ENCODE data around the gene RNASET2.

The RNASET2 gene

GRCh38 chr6:166970091-166970490 is 13.7 kb upstream of the RNASET2 start:
- FAIRE-seq (no peak), DNase-seq (ENCODE audit: low spot score) (no peak)

GRCh38 chr6:166969390-166970002 is 13.1 kb upstream of the RNASET2 start:
- DNase-seq (ENCODE audit: low spot score): no peak
- FAIRE-seq: no peak

- DNase-seq (ENCODE audit: low spot score) (no peak), FAIRE-seq (no peak)
These were observed 9.9 kb upstream of the RNASET2 start for GRCh38 chr6:166966268-166966667.

GRCh38 chr6:166960609-166960978 is 4.2 kb upstream of the RNASET2 start:
- FAIRE-seq: no peak

GRCh38 chr6:166959911-166960608 is 3.7 kb upstream of the RNASET2 start:
- DNase-seq (ENCODE audit: low spot score): peak; percentile 80
- peak; percentile 84 for FAIRE-seq

More at GRCh38 chr6:166960609-166960978, 4.2 kb upstream of the RNASET2 start:
- DNase-seq (ENCODE audit: low spot score): no peak

- FAIRE-seq (no peak), DNase-seq (ENCODE audit: low spot score) (peak; percentile 64)
These were observed 2.8 kb upstream of the RNASET2 start for GRCh38 chr6:166958926-166959861.

- DNase-seq (ENCODE audit: low spot score) (no peak), FAIRE-seq (no peak)
These were observed 1.4 kb upstream of the RNASET2 start for GRCh38 chr6:166957805-166958076.

GRCh38 chr6:166957087-166957804 is 896 bp upstream of the RNASET2 start:
- FAIRE-seq: peak; percentile 25
- DNase-seq (ENCODE audit: low spot score): peak; percentile 76

- FAIRE-seq: no peak
These were observed 396 bp downstream of the RNASET2 start for GRCh38 chr6:166955865-166956443.

GRCh38 chr6:166955121-166955864 is 1.1 kb downstream of the RNASET2 start:
- DNase-seq (ENCODE audit: low spot score) (no peak), FAIRE-seq (no peak)

More at GRCh38 chr6:166955865-166956443, 396 bp downstream of the RNASET2 start:
- DNase-seq (ENCODE audit: low spot score): no peak

GRCh38 chr6:166954118-166954713 is 2.1 kb downstream of the RNASET2 start:
- no peak for DNase-seq (ENCODE audit: low spot score)
- no peak for FAIRE-seq

- DNase-seq (ENCODE audit: low spot score): no peak
- FAIRE-seq: no peak
These were observed 3.5 kb downstream of the RNASET2 start for GRCh38 chr6:166952567-166953486.

- FAIRE-seq: no peak
- DNase-seq (ENCODE audit: low spot score): no peak
These were observed 4.2 kb downstream of the RNASET2 start for GRCh38 chr6:166952121-166952520.

- no peak for FAIRE-seq
- no peak for DNase-seq (ENCODE audit: low spot score)
These were observed 4.7 kb downstream of the RNASET2 start for GRCh38 chr6:166951670-166952060.

GRCh38 chr6:166950892-166951669 is 5.3 kb downstream of the RNASET2 start:
- FAIRE-seq: peak; percentile 11
- DNase-seq (ENCODE audit: low spot score): peak; percentile 73

GRCh38 chr6:166950443-166950821 is 5.9 kb downstream of the RNASET2 start:
- DNase-seq (ENCODE audit: low spot score): no peak
- no peak for FAIRE-seq

GRCh38 chr6:166949528-166950442 is 6.6 kb downstream of the RNASET2 start:
- FAIRE-seq (no peak), DNase-seq (ENCODE audit: low spot score) (no peak)

Measured in RCC 7860 (cell line).